HEK293 (cell line): ENCODE results near the gene MLXIPL.

Experiments used
- GLIS2 ChIP-seq: fragments of 450-650 bp; formaldehyde crosslinking; IDR thresholded peaks from 2 replicates; pipeline ENCODE4 v1.5.1; 2016; ENCODE audit warnings: missing biosample characterization, missing genetic modification characterization
- KLF7 ChIP-seq: fragments of 450-650 bp; formaldehyde crosslinking; IDR thresholded peaks from 2 replicates; pipeline ENCODE4 v1.5.1; 2016; ENCODE audit warnings: missing biosample characterization, missing genetic modification characterization, borderline replicate concordance
- PRDM2 ChIP-seq: fragments of 450-650 bp; formaldehyde crosslinking; IDR thresholded peaks from 2 replicates; pipeline ENCODE4 v1.5.1; 2016; ENCODE audit warnings: missing biosample characterization, missing genetic modification characterization, borderline replicate concordance
- PRDM6 ChIP-seq: fragments of 450-650 bp; formaldehyde crosslinking; IDR thresholded peaks from 2 replicates; pipeline ENCODE4 v1.5.1; 2017; ENCODE audit warnings: missing biosample characterization, missing genetic modification characterization
- SP3 ChIP-seq: fragments of 450-650 bp; formaldehyde crosslinking; IDR thresholded peaks from 2 replicates; pipeline ENCODE4 v1.5.1; 2016; ENCODE audit warnings: missing biosample characterization, missing genetic modification characterization
- WT1 ChIP-seq: fragments of 450-650 bp; formaldehyde crosslinking; IDR thresholded peaks from 2 replicates; pipeline ENCODE4 v1.5.1; 2016; ENCODE audit warnings: missing biosample characterization, missing genetic modification characterization
- ZBTB17 ChIP-seq: fragments of 450-650 bp; formaldehyde crosslinking; IDR thresholded peaks from 2 replicates; pipeline ENCODE4 v1.5.1; 2016; ENCODE audit warnings: missing biosample characterization, missing genetic modification characterization
- ZFP3 ChIP-seq: fragments of 450-650 bp; formaldehyde crosslinking; IDR thresholded peaks from 2 replicates; pipeline ENCODE4 v1.5.1; 2016; ENCODE audit warnings: low read depth, missing biosample characterization, missing genetic modification characterization
- ZNF16 ChIP-seq: fragments of 450-650 bp; formaldehyde crosslinking; IDR thresholded peaks from 2 replicates; pipeline ENCODE4 v1.5.1; 2016; ENCODE audit warnings: low read depth, missing biosample characterization, missing genetic modification characterization
- ZNF175 ChIP-seq: fragments of 450-650 bp; formaldehyde crosslinking; IDR thresholded peaks from 2 replicates; pipeline ENCODE4 v1.5.1; 2016; ENCODE audit warnings: missing biosample characterization, missing genetic modification characterization
- ZNF184 ChIP-seq: fragments of 450-650 bp; IDR thresholded peaks from 2 replicates; pipeline ENCODE4 v1.5.1; 2018; ENCODE audit warnings: missing biosample characterization, mild to moderate bottlenecking, missing genetic modification characterization
- ZNF239 ChIP-seq: fragments of 450-650 bp; formaldehyde crosslinking; IDR thresholded peaks from 2 replicates; pipeline ENCODE4 v1.5.1; 2016; ENCODE audit warnings: missing biosample characterization, missing genetic modification characterization
- ZNF26 ChIP-seq: fragments of 450-650 bp; formaldehyde crosslinking; IDR thresholded peaks from 2 replicates; pipeline ENCODE4 v1.5.1; 2016; ENCODE audit warnings: missing biosample characterization, missing genetic modification characterization
- ZNF280C ChIP-seq: fragments of 450-650 bp; formaldehyde crosslinking; IDR thresholded peaks from 2 replicates; pipeline ENCODE4 v1.5.1; 2016; ENCODE audit warnings: missing biosample characterization, missing genetic modification characterization
- ZNF37A ChIP-seq: fragments of 450-650 bp; IDR thresholded peaks from 2 replicates; pipeline ENCODE4 v1.5.1; 2018; ENCODE audit warnings: missing biosample characterization, missing genetic modification characterization
- ZNF423 ChIP-seq: fragments of 450-650 bp; formaldehyde crosslinking; IDR thresholded peaks from 2 replicates; pipeline ENCODE4 v1.5.1; 2016; ENCODE audit warnings: missing biosample characterization, missing genetic modification characterization
- ZNF529 ChIP-seq: fragments of 450-650 bp; formaldehyde crosslinking; IDR thresholded peaks from 2 replicates; pipeline ENCODE4 v1.5.1; 2017; ENCODE audit warnings: missing genetic modification characterization, missing biosample characterization; ENCODE audit not compliant: insufficient replicate concordance
- ZNF571 ChIP-seq: fragments of 450-650 bp; formaldehyde crosslinking; IDR thresholded peaks from 2 replicates; pipeline ENCODE4 v1.5.0; 2017; ENCODE audit warnings: missing biosample characterization, missing genetic modification characterization
- ZNF596 ChIP-seq: fragments of 450-650 bp; IDR thresholded peaks from 2 replicates; pipeline ENCODE4 v1.5.0; 2018; ENCODE audit warnings: missing biosample characterization, mild to moderate bottlenecking, missing genetic modification characterization, moderate library complexity
- ZNF629 ChIP-seq: fragments of 450-650 bp; formaldehyde crosslinking; IDR thresholded peaks from 2 replicates; pipeline ENCODE4 v1.5.1; 2017; ENCODE audit warnings: missing biosample characterization, missing genetic modification characterization
- ZNF654 ChIP-seq: fragments of 450-650 bp; formaldehyde crosslinking; IDR thresholded peaks from 2 replicates; pipeline ENCODE4 v1.5.1; 2016; ENCODE audit warnings: low read depth, missing biosample characterization, missing genetic modification characterization
- ZNF692 ChIP-seq: fragments of 450-650 bp; formaldehyde crosslinking; IDR thresholded peaks from 2 replicates; pipeline ENCODE4 v1.5.1; 2016; ENCODE audit warnings: missing biosample characterization, missing genetic modification characterization
- ZNF768 ChIP-seq: fragments of 450-650 bp; formaldehyde crosslinking; IDR thresholded peaks from 2 replicates; pipeline ENCODE4 v1.5.1; 2018; ENCODE audit warnings: missing biosample characterization, mild to moderate bottlenecking, missing genetic modification characterization
- ZSCAN18 ChIP-seq: fragments of 450-650 bp; formaldehyde crosslinking; IDR thresholded peaks from 2 replicates; pipeline ENCODE4 v1.5.1; 2016; ENCODE audit warnings: missing biosample characterization, missing genetic modification characterization
- ZXDB ChIP-seq: fragments of 450-650 bp; formaldehyde crosslinking; IDR thresholded peaks from 2 replicates; pipeline ENCODE4 v1.5.1; 2016; ENCODE audit warnings: missing biosample characterization, missing genetic modification characterization

The MLXIPL gene

GRCh38 chr7:73623798-73624668 lies at the start of gene MLXIPL (continued):
- TF ChIP-seq ZNF280C (tag by site-specific recombination) (no peak), ZNF768 (tag by site-specific recombination) (no peak), ZNF16 (no peak), ZNF654 (tag by site-specific recombination) (no peak), PRDM6 (tag by site-specific recombination) (no peak), ZNF596 (tag by site-specific recombination) (no peak), SP3 (tag by site-specific recombination) (0 out of 2 replicates have a peak, but pooled peaks have one; percentile 40), ZNF571 (tag by site-specific recombination) (no peak), ZNF37A (no peak), ZNF692 (tag by site-specific recombination) (peak; percentile 28; the same call in 1 of the 2 replicates), ZNF175 (tag by site-specific recombination) (no peak), PRDM2 (tag by site-specific recombination) (no peak), ZNF629 (tag by site-specific recombination) (no peak), ZNF184 (no peak), ZNF239 (tag by site-specific recombination) (no peak), ZXDB (tag by site-specific recombination) (no peak), ZFP3 (tag by site-specific recombination) (no peak), ZNF26 (tag by site-specific recombination) (no peak), ZNF529 (tag by site-specific recombination) (no peak), ZNF423 (no peak), GLIS2 (tag by site-specific recombination) (no peak), ZSCAN18 (tag by site-specific recombination) (no peak), ZBTB17 (tag by site-specific recombination) (no peak), WT1 (tag by site-specific recombination) (no peak), KLF7 (tag by site-specific recombination) (no peak)
